Measurements from ENCODE around the gene ANAPC15.

DNA sequence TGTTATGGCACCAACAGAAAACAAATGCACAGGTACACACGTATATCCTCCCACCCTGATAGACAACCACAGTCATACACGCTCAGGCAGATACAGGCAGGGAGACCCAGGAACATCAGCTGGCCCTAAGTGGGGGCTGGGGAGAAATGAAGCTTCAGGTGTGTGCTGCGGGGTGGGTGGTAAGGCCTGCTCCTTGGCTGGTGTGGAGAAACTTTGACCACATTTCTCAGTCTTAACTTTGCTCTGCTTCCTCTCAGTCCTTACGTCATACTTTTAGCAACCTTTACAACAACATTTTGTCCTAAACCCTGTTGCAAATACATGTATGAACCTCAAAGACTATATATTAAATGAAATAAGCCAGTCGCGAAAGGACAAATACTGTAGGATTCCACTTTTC, 6.7 kb upstream of the ANAPC15 start:
- TF ChIP-seq ZNF7 (CRISPR knock-in tag; IDR thresholded peaks at IDR 0.05) (no peak), ZNF138 (CRISPR knock-in tag; IDR thresholded peaks at IDR 0.05; ENCODE audit: low read depth) (no peak), POLR2AphosphoS5 (IDR thresholded peaks at IDR 0.05; ENCODE audit: low read depth, low read length) (no peak), FOXM1 (CRISPR knock-in tag; IDR thresholded peaks at IDR 0.05) (no peak), TAF15 (IDR thresholded peaks at IDR 0.05; ENCODE audit: low read depth, low read length, poor library complexity, severe bottlenecking) (no peak), KDM2A (CRISPR knock-in tag; IDR thresholded peaks at IDR 0.05; ENCODE audit: borderline replicate concordance, low read depth) (no peak), NR2F6 (IDR thresholded peaks at IDR 0.05) (no peak), NR2F6 (CRISPR knock-in tag; IDR thresholded peaks at IDR 0.05) (no peak), HNRNPH1 (optimal IDR thresholded peaks at IDR 0.05; ENCODE audit: low read depth, low read length) (no peak), FLYWCH1 (CRISPR knock-in tag; IDR thresholded peaks at IDR 0.05) (no peak)
- TF ChIP-seq, protein P1, sequence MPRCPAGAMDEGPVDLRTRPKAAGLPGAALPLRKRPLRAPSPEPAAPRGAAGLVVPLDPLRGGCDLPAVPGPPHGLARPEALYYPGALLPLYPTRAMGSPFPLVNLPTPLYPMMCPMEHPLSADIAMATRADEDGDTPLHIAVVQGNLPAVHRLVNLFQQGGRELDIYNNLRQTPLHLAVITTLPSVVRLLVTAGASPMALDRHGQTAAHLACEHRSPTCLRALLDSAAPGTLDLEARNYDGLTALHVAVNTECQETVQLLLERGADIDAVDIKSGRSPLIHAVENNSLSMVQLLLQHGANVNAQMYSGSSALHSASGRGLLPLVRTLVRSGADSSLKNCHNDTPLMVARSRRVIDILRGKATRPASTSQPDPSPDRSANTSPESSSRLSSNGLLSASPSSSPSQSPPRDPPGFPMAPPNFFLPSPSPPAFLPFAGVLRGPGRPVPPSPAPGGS (CRISPR knock-in tag; IDR thresholded peaks at IDR 0.05) = no peak
- TF ChIP-seq, protein P2, sequence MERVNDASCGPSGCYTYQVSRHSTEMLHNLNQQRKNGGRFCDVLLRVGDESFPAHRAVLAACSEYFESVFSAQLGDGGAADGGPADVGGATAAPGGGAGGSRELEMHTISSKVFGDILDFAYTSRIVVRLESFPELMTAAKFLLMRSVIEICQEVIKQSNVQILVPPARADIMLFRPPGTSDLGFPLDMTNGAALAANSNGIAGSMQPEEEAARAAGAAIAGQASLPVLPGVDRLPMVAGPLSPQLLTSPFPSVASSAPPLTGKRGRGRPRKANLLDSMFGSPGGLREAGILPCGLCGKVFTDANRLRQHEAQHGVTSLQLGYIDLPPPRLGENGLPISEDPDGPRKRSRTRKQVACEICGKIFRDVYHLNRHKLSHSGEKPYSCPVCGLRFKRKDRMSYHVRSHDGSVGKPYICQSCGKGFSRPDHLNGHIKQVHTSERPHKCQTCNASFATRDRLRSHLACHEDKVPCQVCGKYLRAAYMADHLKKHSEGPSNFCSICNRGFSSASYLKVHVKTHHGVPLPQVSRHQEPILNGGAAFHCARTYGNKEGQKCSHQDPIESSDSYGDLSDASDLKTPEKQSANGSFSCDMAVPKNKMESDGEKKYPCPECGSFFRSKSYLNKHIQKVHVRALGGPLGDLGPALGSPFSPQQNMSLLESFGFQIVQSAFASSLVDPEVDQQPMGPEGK (CRISPR knock-in tag; IDR thresholded peaks at IDR 0.05) = no peak
